ENCODE data around the gene MAP4K2. TPM values are rescaled to one million over a fixed set of nuclear protein-coding genes. Genes with fewer than 3 reads are reported as not detected.
"Not testable (repeated sequence)": the region's sequence is repeated elsewhere in the genome, so short reads cannot be mapped to it uniquely, and the experiment has no call there.

MAP4K2 gene
- total RNA-seq, 2 donors from 2014 or later = 9.2 to 13.3 TPM

GRCh38 chr11:64848826-64849597 is 46.0 kb upstream of the MAP4K2 start:
- Histone ChIP-seq H3K9ac (ENCODE audit: low read depth in 2 of 2, low read length in 2 of 2) (peak overlapping the region; percentile 51 to 78), H3K27me3 (no peaks in the 10 kb centered on the region), H3K4me3 (no peak overlapping the region), H3K27ac (peak overlapping the region; percentile 76), H3K36me3 (no peaks in the 10 kb centered on the region), H3K9me3 (no peaks in the 10 kb centered on the region), H3K4me1 (peaks cover 21% of the 10 kb centered on the region)
- TF ChIP-seq CTCF (IDR thresholded peaks at IDR 0.05) = no peak
- peak; percentile 85 for DNase-seq
- intact Hi-C loops (cut with DNase I) = loop anchor here (5.0 to 10.0 kb wide), 3 partner anchors 148 to 268 kb away; partner anchors contain the start of genes BATF2, CDCA5, ZFPL1 and ZNHIT2

GRCh38 chr11:64848214-64848825 is 45.3 kb upstream of the MAP4K2 start:
- TF ChIP-seq CTCF (IDR thresholded peaks at IDR 0.05) = no peak

GRCh38 chr11:64846998-64847666 is 44.1 kb upstream of the MAP4K2 start:
- no peak overlapping the region for H3K4me3 ChIP-seq
- H3K27ac ChIP-seq = peak overlapping the region; percentile 1
- H3K36me3 ChIP-seq = no peaks in the 10 kb centered on the region
- peak; percentile 98 for DNase-seq
- intact Hi-C loops (cut with DNase I) = loop anchor here (1.0 to 10.0 kb wide), 4 partner anchors 47 to 270 kb away; partner anchors contain the start of genes BATF2, CDCA5, ZFPL1 and ZNHIT2
- no peaks in the 10 kb centered on the region for H3K27me3 ChIP-seq
- peak overlapping the region; percentile 20 to 51 for H3K9ac ChIP-seq (ENCODE audit: low read depth in 2 of 2, low read length in 2 of 2)
- peaks cover 21% of the 10 kb centered on the region for H3K4me1 ChIP-seq
- TF ChIP-seq CTCF (IDR thresholded peaks at IDR 0.05) = peak; percentile 94
- no peaks in the 10 kb centered on the region for H3K9me3 ChIP-seq

More at GRCh38 chr11:64848214-64848825, 45.3 kb upstream of the MAP4K2 start:
- Histone ChIP-seq H3K4me3 (no peak overlapping the region), H3K9me3 (no peaks in the 10 kb centered on the region), H3K9ac (ENCODE audit: low read depth in 2 of 2, low read length in 2 of 2) (peak overlapping the region; percentile 54 to 78), H3K4me1 (peaks cover 21% of the 10 kb centered on the region), H3K36me3 (no peaks in the 10 kb centered on the region), H3K27ac (peak overlapping the region; percentile 76), H3K27me3 (no peaks in the 10 kb centered on the region)
- intact Hi-C loops (cut with DNase I) = loop anchor here (5.0 to 10.0 kb wide), 3 partner anchors 149 to 269 kb away; partner anchors contain the start of genes BATF2, CDCA5, ZFPL1 and ZNHIT2
- no peak for DNase-seq

DNA sequence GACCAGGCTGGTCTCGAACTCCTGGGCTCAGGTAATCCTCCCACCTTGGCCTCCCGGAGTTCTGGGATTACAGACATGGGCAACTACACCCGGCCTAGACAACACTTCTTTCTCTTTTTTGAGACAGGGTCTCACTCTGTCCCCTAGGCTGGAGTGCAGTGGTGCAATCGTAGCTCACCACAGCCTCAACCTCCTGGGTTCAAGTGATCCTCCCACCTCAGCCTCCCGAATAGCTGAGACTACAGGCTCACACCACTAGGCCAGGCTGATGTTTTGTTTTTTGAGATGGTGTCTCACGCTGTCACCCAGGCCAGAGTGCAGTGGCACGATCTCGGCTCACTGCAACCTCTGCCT is 42.7 kb upstream of the MAP4K2 start:
- DNase-seq; H3K4me3 ChIP-seq; H3K9ac ChIP-seq (ENCODE audit: low read depth in 2 of 2, low read length in 2 of 2); H3K9me3 ChIP-seq; H3K27me3 ChIP-seq; H3K36me3 ChIP-seq: not testable (repeated sequence)
- peak overlapping the region; percentile 18 for H3K27ac ChIP-seq
- H3K4me1 ChIP-seq = peaks cover 14% of the 10 kb centered on the region
- intact Hi-C loops (cut with DNase I) = loop anchor here (5.0 to 10.0 kb wide), 3 partner anchors 152 to 272 kb away; partner anchors contain the start of genes BATF2, CDCA5, ZFPL1 and ZNHIT2

- no peaks in the 10 kb centered on the region for H3K36me3 ChIP-seq
- no peak for DNase-seq
- no peak for TF ChIP-seq CTCF (IDR thresholded peaks at IDR 0.05)
- peaks cover 14% of the 10 kb centered on the region for H3K4me1 ChIP-seq
- H3K9ac ChIP-seq (ENCODE audit: low read depth in 2 of 2, low read length in 2 of 2) = peak overlapping the region; percentile 55 to 57
- intact Hi-C loops (cut with DNase I) = loop anchor here (5.0 to 10.0 kb wide), 3 partner anchors 152 to 272 kb away; partner anchors contain the start of genes BATF2, CDCA5, ZFPL1 and ZNHIT2
- H3K4me3 ChIP-seq = peak overlapping the region; percentile 34
- peak overlapping the region; percentile 78 for H3K27ac ChIP-seq
- no peaks in the 10 kb centered on the region for H3K27me3 ChIP-seq
- H3K9me3 ChIP-seq = no peaks in the 10 kb centered on the region
Observed at GRCh38 chr11:64845129-64845775, 42.2 kb upstream of the MAP4K2 start.

Data from colonic mucosa (tissue), 4 donors.